Neural cell (in vitro differentiated cells): ENCODE results near the gene MACO1. TPM values are rescaled to one million over a fixed set of nuclear protein-coding genes. Genes with fewer than 3 reads are reported as not detected.

ENCODE experiments used
- H2AFZ ChIP-seq: fragments of 200-600, 300-800 bp; sonication (generic), shearing (Covaris generic); 2 replicates; pipeline ENCODE4 v1.6.0; 2014; ENCODE audit warnings: low read depth, mild to moderate bottlenecking, antibody characterized with exemption, low read length, moderate library complexity
- H3F3A ChIP-seq: fragments of 200-600 bp; shearing (Covaris generic); 2 replicates; pipeline ENCODE4 v1.6.1; 2016; ENCODE audit warnings: mild to moderate bottlenecking, moderate library complexity, mixed read lengths, antibody characterized with exemption, low read length; ENCODE audit not compliant: insufficient read depth, poor library complexity, severe bottlenecking
- H3K27ac ChIP-seq: fragments of 200-600, 300-800 bp; sonication (generic), shearing (Covaris generic); 2 replicates; pipeline ENCODE4 v1.5.1; 2014; ENCODE audit warnings: mild to moderate bottlenecking, low read length, moderate library complexity
- H3K27me3 ChIP-seq: fragments of 300-800, 200-600 bp; sonication (generic), shearing (Covaris generic); 2 replicates; pipeline ENCODE4 v1.6.0; 2014; ENCODE audit warnings: mild to moderate bottlenecking, low read depth, low read length, moderate library complexity; ENCODE audit not compliant: insufficient read depth
- H3K36me3 ChIP-seq: fragments of 300-800, 200-600 bp; sonication (generic), shearing (Covaris generic); 2 replicates; pipeline ENCODE4 v1.5.1; 2014; ENCODE audit warnings: mild to moderate bottlenecking, antibody characterized with exemption, low read length, moderate library complexity; ENCODE audit not compliant: insufficient read depth
- H3K4me2 ChIP-seq: fragments of 300-800, 200-600 bp; sonication (generic), shearing (Covaris generic); 2 replicates; pipeline ENCODE4 v1.6.0; 2014; ENCODE audit warnings: mild to moderate bottlenecking, low read length
- H3K4me3 ChIP-seq: fragments of 300-800, 200-600 bp; sonication (generic), shearing (Covaris generic); 2 replicates; pipeline ENCODE4 v1.5.1; 2014; ENCODE audit warnings: mild to moderate bottlenecking, low read length, moderate library complexity
- H3K79me2 ChIP-seq: fragments of 200-600 bp; shearing (Covaris generic); replicated peaks from 2 replicates; pipeline ENCODE4 v1.6.0; 2014; ENCODE audit warnings: mild to moderate bottlenecking, low read length, moderate library complexity; ENCODE audit not compliant: insufficient read depth
- H3K9ac ChIP-seq: fragments of 300-800, 200-600 bp; sonication (generic), shearing (Covaris generic); 2 replicates; pipeline ENCODE4 v1.6.1; 2016; ENCODE audit warnings: mild to moderate bottlenecking, low read length, mixed read lengths
- H3K9me2 ChIP-seq: fragments of 200-600 bp; shearing (Covaris generic); 2 replicates; pipeline ENCODE4 v1.6.1; 2016; ENCODE audit warnings: mild to moderate bottlenecking, low read length, mixed read lengths; ENCODE audit not compliant: insufficient read depth
- H3K9me3 ChIP-seq: fragments of 200-600, 300-800 bp; sonication (generic), shearing (Covaris generic); 2 replicates; pipeline ENCODE4 v1.6.1; 2016; ENCODE audit warnings: mild to moderate bottlenecking, mixed run types, low read length, moderate library complexity, mixed read lengths
- H4K20me1 ChIP-seq: fragments of 200-600 bp; shearing (Covaris generic); 2 replicates; pipeline ENCODE4 v1.6.1; 2016; ENCODE audit warnings: mild to moderate bottlenecking, mixed run types; ENCODE audit not compliant: insufficient read depth
- CTCF ChIP-seq: fragments of 450-650 bp; IDR thresholded peaks from 2 replicates; pipeline ENCODE4 v1.5.1; 2014; ENCODE audit warnings: antibody characterized with exemption, mild to moderate bottlenecking, moderate library complexity; ENCODE audit not compliant: poor library complexity, severe bottlenecking
- EP300 ChIP-seq: fragments of 450-650 bp; conservative IDR thresholded peaks from 2 replicates; pipeline ENCODE4 v1.6.1; 2014; ENCODE audit warnings: antibody characterized with exemption, mild to moderate bottlenecking, moderate library complexity; ENCODE audit not compliant: poor library complexity, severe bottlenecking
- EZH2 ChIP-seq: fragments of 200-600, 300-800 bp; shearing (Covaris generic), sonication (generic); IDR thresholded peaks from 2 replicates; pipeline ENCODE4 v1.6.1; 2014; ENCODE audit warnings: antibody characterized with exemption, low read length, borderline replicate concordance, mild to moderate bottlenecking; ENCODE audit not compliant: insufficient read depth, poor library complexity, severe bottlenecking
- MXI1 ChIP-seq: fragments of 450-650 bp; conservative IDR thresholded peaks from 2 replicates; pipeline ENCODE4 v1.6.1; 2014; ENCODE audit warnings: antibody characterized with exemption, mild to moderate bottlenecking; ENCODE audit not compliant: poor library complexity, severe bottlenecking
- POLR2AphosphoS5 ChIP-seq: IDR thresholded peaks from 2 replicates; pipeline ENCODE4 v1.6.1; 2012
- RAD21 ChIP-seq: fragments of 450-650 bp; conservative IDR thresholded peaks from 2 replicates; pipeline ENCODE4 v1.6.1; 2014; ENCODE audit warnings: antibody characterized with exemption, mild to moderate bottlenecking, moderate library complexity
- REST ChIP-seq: IDR thresholded peaks from 2 replicates; pipeline ENCODE4 v1.6.1; 2012; ENCODE audit warnings: borderline replicate concordance
- SMC3 ChIP-seq: fragments of 450-650 bp; conservative IDR thresholded peaks from 2 replicates; pipeline ENCODE4 v1.6.1; 2014; ENCODE audit warnings: antibody characterized with exemption, mild to moderate bottlenecking, moderate library complexity; ENCODE audit not compliant: poor library complexity
- TAF1 ChIP-seq: IDR thresholded peaks from 2 replicates; pipeline ENCODE4 v1.6.1; 2012; ENCODE audit warnings: low read depth
- polyA plus RNA-seq: library from polyadenylated mRNA; depleted of rRNA; stranded (reverse); fragments of >200 nt; gene quantifications from 2 replicates; pipeline ENCODE4 v1.2.3, GENCODE V29; 2014

The MACO1 gene
- polyA plus RNA-seq, 1 donor from 2014 or later: 56.6 TPM

- H3K36me3 ChIP-seq: no peaks in the 10 kb centered on the region
- no peaks in the 10 kb centered on the region for H3K9me2 ChIP-seq
- no peaks in the 10 kb centered on the region for H3K27me3 ChIP-seq
- H4K20me1 ChIP-seq: peaks cover 16% of the 10 kb centered on the region
- TF ChIP-seq REST (no peak), EZH2 (no peak), SMC3 (no peak), POLR2AphosphoS5 (no peak), TAF1 (no peak), RAD21 (no peak), CTCF (no peak), MXI1 (no peak), EP300 (no peak)
- peaks cover 52% of the 10 kb centered on the region for H3K79me2 ChIP-seq
- H3K4me2 ChIP-seq: no peak overlapping the region
- no peaks in the 10 kb centered on the region for H3K9me3 ChIP-seq
- no peak overlapping the region for H2AFZ ChIP-seq
- H3K9ac ChIP-seq: no peak overlapping the region
- no peak overlapping the region for H3K4me3 ChIP-seq
- H3F3A ChIP-seq: no peaks in the 10 kb centered on the region
- no peak overlapping the region for H3K27ac ChIP-seq
These were observed 43.8 kb downstream of the MACO1 start for GRCh38 chr1:25474439-25475047.

- H3K27ac ChIP-seq: no peak overlapping the region
- H3K27me3 ChIP-seq: no peaks in the 10 kb centered on the region
- H3K36me3 ChIP-seq: no peaks in the 10 kb centered on the region
- no peaks in the 10 kb centered on the region for H3K9me2 ChIP-seq
- H3K79me2 ChIP-seq: peaks cover 41% of the 10 kb centered on the region
- H3K4me3 ChIP-seq: no peak overlapping the region
- H2AFZ ChIP-seq: no peak overlapping the region
- no peak overlapping the region for H3K4me2 ChIP-seq
- peaks cover 16% of the 10 kb centered on the region for H4K20me1 ChIP-seq
- no peaks in the 10 kb centered on the region for H3F3A ChIP-seq
- H3K9me3 ChIP-seq: no peaks in the 10 kb centered on the region
- H3K9ac ChIP-seq: no peak overlapping the region
- no peak for TF ChIP-seq TAF1
These were observed 45.7 kb downstream of the MACO1 start for GRCh38 chr1:25476186-25477097.
